Kidney epithelial cell (primary cell): ENCODE measurements around the gene RPS6KL1. TPM values are rescaled to one million over a fixed set of nuclear protein-coding genes. Genes with fewer than 3 reads are reported as not detected.
A peak's percentile ranks its signal among the peaks of the same experiment; 100 is the strongest.

Experiments used
- DNase-seq: peaks from one replicate; pipeline ENCODE4 v3.0.0-alpha.2; 2010; ENCODE audit warnings: low read depth
- H3K27me3 ChIP-seq: 2 replicates; pipeline ENCODE4 v1.6.0; 2011; ENCODE audit warnings: low read length; ENCODE audit not compliant: control insufficient read depth, insufficient read depth
- H3K36me3 ChIP-seq: 2 replicates; pipeline ENCODE4 v1.5.1; 2011; ENCODE audit warnings: low read length; ENCODE audit not compliant: control insufficient read depth, insufficient read depth
- H3K4me3 ChIP-seq: 2 replicates; pipeline ENCODE4 v1.5.1; 2011; ENCODE audit warnings: low read depth, mild to moderate bottlenecking, control low read depth, low read length
- CTCF ChIP-seq: IDR thresholded peaks from 2 replicates; pipeline ENCODE4 v1.5.1; 2011; ENCODE audit warnings: mild to moderate bottlenecking, moderate library complexity, low read length, control low read depth, inconsistent platforms; ENCODE audit not compliant: insufficient read depth, poor library complexity, severe bottlenecking
- total RNA-seq: library from RNA; depleted of rRNA; stranded (reverse); fragments of >200 nt; gene quantifications from 2 replicates; pipeline ENCODE4 v1.2.3, GENCODE V29; 2015

RPS6KL1 gene
- total RNA-seq, 1 donor from 2014 or later, result 20.0 TPM

DNA sequence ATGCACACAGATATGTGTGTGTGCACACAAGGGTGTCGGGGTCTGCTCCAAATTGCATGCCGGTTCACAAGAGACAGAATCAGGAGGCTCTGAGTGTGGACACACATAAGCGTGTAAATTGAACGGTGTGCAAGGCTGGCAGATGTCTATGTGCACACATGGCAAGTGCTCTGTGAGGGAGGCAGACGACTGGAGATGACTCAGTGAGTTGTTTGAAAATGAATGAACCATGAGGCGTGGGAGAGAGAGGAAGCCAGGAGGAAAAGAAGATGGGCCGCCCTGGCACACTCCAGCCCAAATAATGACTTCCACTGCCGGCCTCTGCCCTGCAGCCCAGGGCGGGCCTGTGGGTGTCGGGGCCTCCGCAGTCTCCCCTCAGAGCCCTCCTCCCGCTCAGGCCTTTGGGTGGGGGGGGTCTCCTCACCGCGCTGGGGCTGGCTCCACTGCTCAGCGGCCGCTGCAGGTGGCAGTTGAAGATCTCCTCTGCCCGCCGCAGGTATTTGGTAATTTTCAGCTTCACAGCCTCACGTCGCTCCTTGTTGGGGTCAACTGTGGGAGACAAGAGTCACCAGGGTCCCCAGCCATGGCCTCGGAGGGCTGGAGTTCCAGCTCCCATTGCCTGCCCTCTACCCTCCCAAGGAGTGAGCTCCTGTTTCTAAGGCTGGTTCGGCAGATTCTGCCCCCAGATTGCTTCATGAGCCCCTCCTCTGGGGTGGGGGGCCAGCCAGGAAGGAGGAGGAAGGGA lies 3.5 kb downstream of the RPS6KL1 start:
- DNase-seq, result peak; percentile 34

DNA sequence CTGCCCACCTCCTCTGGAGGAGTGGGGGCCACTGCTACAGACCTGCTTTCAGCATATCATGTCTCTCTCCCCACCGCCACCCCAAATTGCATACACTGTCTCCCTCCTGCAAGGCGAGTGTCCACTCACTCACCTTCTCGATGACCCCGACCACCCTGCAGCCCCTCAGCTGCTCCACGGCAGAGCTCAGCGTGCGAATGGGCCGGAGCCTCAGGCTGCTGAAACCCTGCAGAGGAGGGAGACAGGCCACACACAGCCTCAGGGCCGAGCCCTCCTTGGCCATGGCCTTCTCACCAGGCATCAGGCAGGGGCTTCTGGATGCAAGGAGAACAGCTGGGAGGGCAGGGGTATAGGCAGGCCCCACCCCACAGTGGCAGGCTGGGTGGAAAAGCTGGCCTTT lies 4.7 kb downstream of the RPS6KL1 start:
- Histone ChIP-seq H3K4me3 (no peak overlapping the region), H3K36me3 (no peaks in the 10 kb centered on the region), H3K27me3 (no peaks in the 10 kb centered on the region)
- DNase-seq, result no peak
- TF ChIP-seq CTCF, result no peak

More for the DNA sequence above, 3.5 kb downstream of the RPS6KL1 start:
- no peaks in the 10 kb centered on the region for H3K36me3 ChIP-seq
- H3K4me3 ChIP-seq, result no peak overlapping the region
- H3K27me3 ChIP-seq, result no peaks in the 10 kb centered on the region
- TF ChIP-seq CTCF, result no peak

- DNase-seq, result no peak
- Histone ChIP-seq H3K27me3 (no peaks in the 10 kb centered on the region), H3K4me3 (no peak overlapping the region), H3K36me3 (no peaks in the 10 kb centered on the region)
- TF ChIP-seq CTCF, result no peak
Observed at GRCh38 chr14:74917646-74918081, 5.4 kb downstream of the RPS6KL1 start.

DNA sequence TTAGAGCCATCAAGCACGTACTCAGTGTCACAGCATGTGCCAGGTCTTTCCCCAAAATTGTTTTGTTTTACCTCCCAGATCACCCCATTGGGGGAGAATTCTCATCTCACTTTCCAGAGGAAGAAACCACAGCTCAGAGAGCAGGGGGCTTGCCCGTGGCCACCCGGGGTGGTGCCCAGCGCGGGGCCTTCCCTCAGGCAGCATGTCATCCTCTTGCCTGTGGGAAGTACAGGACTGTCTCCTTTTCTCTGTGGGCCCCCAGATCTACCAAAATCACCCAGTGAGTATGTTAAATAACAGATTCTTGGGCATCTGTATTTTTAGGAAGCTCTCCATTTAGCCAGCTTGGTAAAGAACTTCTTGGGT lies 5.9 kb downstream of the RPS6KL1 start:
- DNase-seq, result no peak
- H3K36me3 ChIP-seq, result no peaks in the 10 kb centered on the region
- H3K4me3 ChIP-seq, result no peak overlapping the region
- H3K27me3 ChIP-seq, result no peaks in the 10 kb centered on the region
- TF ChIP-seq CTCF, result no peak

DNA sequence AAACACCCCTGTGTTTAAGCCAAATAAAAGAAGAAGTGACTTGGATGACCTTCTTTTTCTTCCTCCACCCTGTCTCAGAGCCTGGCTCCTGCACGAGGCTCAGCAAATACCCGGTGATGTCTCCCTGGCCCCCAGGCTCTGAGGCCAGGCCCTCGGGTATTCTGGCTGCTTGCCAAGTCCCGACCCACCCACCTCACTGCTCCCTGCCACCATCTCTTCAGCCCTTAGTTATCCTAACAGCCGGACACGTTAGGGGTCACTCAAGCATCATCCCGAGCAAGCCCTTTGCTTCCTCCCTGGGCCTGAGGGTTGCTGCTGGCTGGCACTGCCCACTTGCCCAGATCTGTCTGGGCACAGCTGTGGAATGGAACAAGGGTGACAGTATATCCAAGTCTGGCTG lies 7.2 kb downstream of the RPS6KL1 start:
- DNase-seq, result no peak
- Histone ChIP-seq H3K27me3 (no peaks in the 10 kb centered on the region), H3K4me3 (no peak overlapping the region), H3K36me3 (no peaks in the 10 kb centered on the region)
- TF ChIP-seq CTCF, result no peak

GRCh38 chr14:74915426-74915825 lies 7.6 kb downstream of the RPS6KL1 start:
- Histone ChIP-seq H3K27me3 (no peaks in the 10 kb centered on the region), H3K36me3 (no peaks in the 10 kb centered on the region), H3K4me3 (no peak overlapping the region)
- no peak for TF ChIP-seq CTCF
- no peak for DNase-seq
